ENCODE data around the gene DNAH11.

Gene DNAH11

GRCh38 chr7:21778953-21779352 lies 236.1 kb downstream of the DNAH11 start:
- DNase-seq (ENCODE audit: extremely low spot score): no peak
- ChIA-PET CTCF (interaction anchor here (1.2 kb wide), 1 partner anchor 12 kb away, joined by 3 read pairs; no protein-coding TSS in a partner anchor), POLR2A (no interaction called here)
- TF ChIP-seq BHLHE40 (IDR thresholded peaks at IDR 0.05; ENCODE audit: borderline replicate concordance): no peak
- TF ChIP-seq L3MBTL2 (conservative IDR thresholded peaks at IDR 0.05): no peak
- no peak for TF ChIP-seq ELF4 (IDR thresholded peaks at IDR 0.05)
- TF ChIP-seq FOXA1 (IDR thresholded peaks at IDR 0.05): no peak
- TF ChIP-seq FOXM1 (IDR thresholded peaks at IDR 0.05; ENCODE audit: borderline replicate concordance): no peak

- POLR2A ChIA-PET: no interaction called here
- DNase-seq (ENCODE audit: extremely low spot score): no peak
- CTCF ChIA-PET: no interaction called here
- TF ChIP-seq SP1 (IDR thresholded peaks at IDR 0.05) (no peak), LEF1 (IDR thresholded peaks at IDR 0.05; ENCODE audit: borderline replicate concordance) (no peak), FOXA1 (IDR thresholded peaks at IDR 0.05) (no peak), CTBP1 (IDR thresholded peaks at IDR 0.05; ENCODE audit: borderline replicate concordance) (no peak), SUZ12 (IDR thresholded peaks at IDR 0.05) (no peak), L3MBTL2 (conservative IDR thresholded peaks at IDR 0.05) (no peak), FOXM1 (IDR thresholded peaks at IDR 0.05; ENCODE audit: borderline replicate concordance) (no peak), ELF4 (IDR thresholded peaks at IDR 0.05) (no peak), FOXK2 (IDR thresholded peaks at IDR 0.05) (no peak)
Observed at GRCh38 chr7:21782996-21783395, 240.2 kb downstream of the DNAH11 start.

- no peak for DNase-seq (ENCODE audit: extremely low spot score)
- TF ChIP-seq LEF1 (IDR thresholded peaks at IDR 0.05; ENCODE audit: borderline replicate concordance): no peak
- TF ChIP-seq BHLHE40 (IDR thresholded peaks at IDR 0.05; ENCODE audit: borderline replicate concordance): no peak
- TF ChIP-seq SP1 (IDR thresholded peaks at IDR 0.05): no peak
- no peak for TF ChIP-seq HDGF (IDR thresholded peaks at IDR 0.05; ENCODE audit: borderline replicate concordance)
- TF ChIP-seq SUZ12 (IDR thresholded peaks at IDR 0.05): no peak
- TF ChIP-seq FOXA1 (IDR thresholded peaks at IDR 0.05): no peak
- no peak for TF ChIP-seq TARDBP (IDR thresholded peaks at IDR 0.05)
- ChIA-PET CTCF (no interaction called here), POLR2A (no interaction called here)
Observed at GRCh38 chr7:21784989-21785388, 242.2 kb downstream of the DNAH11 start.

GRCh38 chr7:21805791-21806190 lies 263.0 kb downstream of the DNAH11 start:
- TF ChIP-seq PKNOX1 (IDR thresholded peaks at IDR 0.05): no peak
- TF ChIP-seq ZNF384 (IDR thresholded peaks at IDR 0.05): no peak
- no peak for TF ChIP-seq FOXA1 (IDR thresholded peaks at IDR 0.05)
- TF ChIP-seq FOXM1 (IDR thresholded peaks at IDR 0.05; ENCODE audit: borderline replicate concordance): no peak
- no peak for TF ChIP-seq SUZ12 (IDR thresholded peaks at IDR 0.05)
- TF ChIP-seq FOXK2 (IDR thresholded peaks at IDR 0.05): no peak
- TF ChIP-seq TARDBP (IDR thresholded peaks at IDR 0.05): no peak
- ChIA-PET CTCF (no interaction called here), POLR2A (no interaction called here)
- no peak for DNase-seq (ENCODE audit: extremely low spot score)

GRCh38 chr7:21806388-21806787 lies 263.5 kb downstream of the DNAH11 start:
- POLR2A ChIA-PET: no interaction called here
- CTCF ChIA-PET: no interaction called here
- no peak for TF ChIP-seq ZNF384 (IDR thresholded peaks at IDR 0.05)
- TF ChIP-seq HDGF (IDR thresholded peaks at IDR 0.05; ENCODE audit: borderline replicate concordance): no peak
- TF ChIP-seq LEF1 (IDR thresholded peaks at IDR 0.05; ENCODE audit: borderline replicate concordance): no peak
- no peak for TF ChIP-seq CTBP1 (IDR thresholded peaks at IDR 0.05; ENCODE audit: borderline replicate concordance)
- no peak for TF ChIP-seq SP1 (IDR thresholded peaks at IDR 0.05)
- no peak for TF ChIP-seq FOXA1 (IDR thresholded peaks at IDR 0.05)
- no peak for TF ChIP-seq ELF4 (IDR thresholded peaks at IDR 0.05)
- no peak for TF ChIP-seq ARNT (IDR thresholded peaks at IDR 0.05)
- no peak for TF ChIP-seq L3MBTL2 (conservative IDR thresholded peaks at IDR 0.05)
- TF ChIP-seq SUZ12 (IDR thresholded peaks at IDR 0.05): no peak
- TF ChIP-seq BHLHE40 (IDR thresholded peaks at IDR 0.05; ENCODE audit: borderline replicate concordance): no peak
- no peak for TF ChIP-seq PKNOX1 (IDR thresholded peaks at IDR 0.05)
- TF ChIP-seq NFRKB (IDR thresholded peaks at IDR 0.05): no peak
- TF ChIP-seq FOXM1 (IDR thresholded peaks at IDR 0.05; ENCODE audit: borderline replicate concordance): no peak
- TF ChIP-seq FOXK2 (IDR thresholded peaks at IDR 0.05): no peak
- TF ChIP-seq TARDBP (IDR thresholded peaks at IDR 0.05): no peak
- no peak for DNase-seq (ENCODE audit: extremely low spot score)

- ChIA-PET POLR2A (no interaction called here), CTCF (no interaction called here)
- TF ChIP-seq SUZ12 (IDR thresholded peaks at IDR 0.05) (no peak), NFRKB (IDR thresholded peaks at IDR 0.05) (no peak), FOXK2 (IDR thresholded peaks at IDR 0.05) (no peak), SP1 (IDR thresholded peaks at IDR 0.05) (no peak)
- no peak for DNase-seq (ENCODE audit: extremely low spot score)
Observed at GRCh38 chr7:21819048-21819447, 276.2 kb downstream of the DNAH11 start.

- CTCF ChIA-PET: no interaction called here
- POLR2A ChIA-PET: no interaction called here
Observed at GRCh38 chr7:21828841-21829240, 286.0 kb downstream of the DNAH11 start.

More at GRCh38 chr7:21828841-21829240, 286.0 kb downstream of the DNAH11 start:
- peak; percentile 26 for DNase-seq (ENCODE audit: extremely low spot score)
- TF ChIP-seq PKNOX1 (IDR thresholded peaks at IDR 0.05) (no peak), CTBP1 (IDR thresholded peaks at IDR 0.05; ENCODE audit: borderline replicate concordance) (no peak), FOXK2 (IDR thresholded peaks at IDR 0.05) (no peak), BHLHE40 (IDR thresholded peaks at IDR 0.05; ENCODE audit: borderline replicate concordance) (no peak), FOXM1 (IDR thresholded peaks at IDR 0.05; ENCODE audit: borderline replicate concordance) (no peak), LEF1 (IDR thresholded peaks at IDR 0.05; ENCODE audit: borderline replicate concordance) (no peak), SUZ12 (IDR thresholded peaks at IDR 0.05) (no peak), ARNT (IDR thresholded peaks at IDR 0.05) (no peak), NFRKB (IDR thresholded peaks at IDR 0.05) (no peak), ZNF384 (IDR thresholded peaks at IDR 0.05) (no peak), TARDBP (IDR thresholded peaks at IDR 0.05) (no peak), SP1 (IDR thresholded peaks at IDR 0.05) (no peak), ELF4 (IDR thresholded peaks at IDR 0.05) (no peak), FOXA1 (IDR thresholded peaks at IDR 0.05) (no peak), HDGF (IDR thresholded peaks at IDR 0.05; ENCODE audit: borderline replicate concordance) (no peak), L3MBTL2 (conservative IDR thresholded peaks at IDR 0.05) (no peak)
